Breast epithelium (tissue), 4 donors: ENCODE data around the gene MBD4. TPM values are rescaled to one million over a fixed set of nuclear protein-coding genes. Genes with fewer than 3 reads are reported as not detected.

Experiments
- DNase-seq, 2 donors: peaks; one replicate each; pipeline ENCODE4 v3.0.0-alpha.2; 2019; ENCODE audit warnings: low spot score in 2 of 2
- H3K27ac ChIP-seq, 2 donors: fragments of 200-600 bp; sonication (generic) in 1 of 2; one replicate each; pipeline ENCODE4 v1.5.1; 2016 to 2019; ENCODE audit warnings: mild to moderate bottlenecking in 1 of 2
- H3K27me3 ChIP-seq, 2 donors: fragments of 200-600 bp; sonication (generic) in 1 of 2; one replicate each; pipeline versions ENCODE4 v1.5.1 to v1.6.0; 2017 to 2019; ENCODE audit warnings: control low read depth in 1 of 2, mild to moderate bottlenecking in 1 of 2
- H3K36me3 ChIP-seq: fragments of 200-600 bp; one replicate; pipeline ENCODE4 v1.5.1; 2019
- H3K4me1 ChIP-seq, 2 donors: fragments of 200-600 bp; sonication (generic); one replicate each; pipeline ENCODE4 v1.5.1; 2016 to 2019; ENCODE audit warnings: control low read depth in 1 of 2
- H3K4me3 ChIP-seq, 3 donors: fragments of 200-600 bp; sonication (generic); 1 replicate in 2 of 3; 2 replicates in 1 of 3; pipeline ENCODE4 v1.5.1; 2016 to 2019; ENCODE audit warnings: mild to moderate bottlenecking in 3 of 3, moderate library complexity in 2 of 3
- H3K9me3 ChIP-seq, 2 donors: fragments of 200-600 bp; sonication (generic) in 1 of 2; one replicate each; pipeline ENCODE4 v1.5.1; 2016 to 2019; ENCODE audit warnings: control low read depth in 1 of 2
- POLR2A ChIP-seq: fragments of 450-650 bp; IDR thresholded peaks from one replicate; pipeline ENCODE4 v1.6.1; 2016; ENCODE audit warnings: antibody characterized with exemption, mild to moderate bottlenecking, moderate library complexity
- POLR2AphosphoS5 ChIP-seq, 3 donors: sonication (generic); formaldehyde crosslinking; IDR thresholded peaks; one replicate each; pipeline ENCODE4 v1.6.1; 2017; ENCODE audit warnings: antibody characterized with exemption in 3 of 3
- intact Hi-C: fragments of 100-400 bp; cut with DNase I; formaldehyde crosslinking; loops from one replicate; pipeline ENCODE4 v1.15.1; 2023; ENCODE audit warnings: low total_unique reads
- total RNA-seq, 3 donors: library from RNA; depleted of rRNA; stranded (reverse); fragments of >200 nt; gene quantifications; one replicate each; pipeline ENCODE4 v1.1.0, GENCODE V29; 2016
- TF ChIP-seq, protein P1 (sequence below), 3 donors: fragments of 450-650 bp; IDR thresholded peaks; one replicate each; pipeline ENCODE4 v1.5.1; 2016 to 2017; ENCODE audit warnings: antibody characterized with exemption in 3 of 3, mild to moderate bottlenecking in 3 of 3, moderate library complexity in 3 of 3

Gene MBD4
- total RNA-seq, 3 donors from 2014 or later: 29.8 to 41.6 (median 37.7) TPM

DNA sequence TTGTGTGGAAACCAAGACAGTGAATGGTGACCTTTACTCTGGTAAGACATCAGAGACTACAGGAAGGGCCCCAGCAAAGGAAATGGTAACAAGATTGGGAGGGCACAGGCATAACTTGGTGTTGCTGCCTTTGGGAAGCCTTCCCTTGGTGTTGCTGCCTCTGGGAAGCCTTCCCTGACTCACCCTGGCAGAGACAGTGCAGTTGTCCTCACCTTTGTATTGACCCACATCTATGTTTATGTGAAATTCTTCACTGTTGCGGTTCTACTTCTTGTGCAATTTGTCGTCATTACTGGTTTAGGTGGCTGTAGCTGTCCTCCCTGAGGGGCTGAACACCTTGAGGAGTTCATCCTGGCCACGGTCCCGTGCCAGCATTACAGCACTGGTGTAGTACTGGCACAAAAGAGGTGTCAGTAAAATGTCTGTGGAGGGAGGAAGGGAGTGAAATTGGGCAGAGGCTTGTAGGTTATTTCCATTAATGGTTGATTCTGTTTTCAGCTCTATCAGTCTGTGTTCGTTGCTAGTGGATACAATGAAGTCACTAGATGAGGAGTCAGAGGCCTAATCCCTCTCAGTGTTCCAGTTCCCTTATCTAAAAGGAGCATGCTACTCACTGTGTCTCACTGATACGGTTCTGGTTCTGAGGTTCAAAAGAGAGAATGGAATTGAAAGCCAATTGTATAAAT, 21.9 kb upstream of the MBD4 start:
- Histone ChIP-seq H3K27ac (peak overlapping the region in 1 of 2 donors; percentile 4), H3K9me3 (no peaks in the 10 kb centered on the region), H3K4me1 (no peaks in the 10 kb centered on the region), H3K4me3 (no peak overlapping the region), H3K36me3 (no peaks in the 10 kb centered on the region), H3K27me3 (no peaks in the 10 kb centered on the region)
- intact Hi-C loops: no loop called here
- peak in 1 of 2 donors; percentile 42 for DNase-seq
- TF ChIP-seq, protein P1, sequence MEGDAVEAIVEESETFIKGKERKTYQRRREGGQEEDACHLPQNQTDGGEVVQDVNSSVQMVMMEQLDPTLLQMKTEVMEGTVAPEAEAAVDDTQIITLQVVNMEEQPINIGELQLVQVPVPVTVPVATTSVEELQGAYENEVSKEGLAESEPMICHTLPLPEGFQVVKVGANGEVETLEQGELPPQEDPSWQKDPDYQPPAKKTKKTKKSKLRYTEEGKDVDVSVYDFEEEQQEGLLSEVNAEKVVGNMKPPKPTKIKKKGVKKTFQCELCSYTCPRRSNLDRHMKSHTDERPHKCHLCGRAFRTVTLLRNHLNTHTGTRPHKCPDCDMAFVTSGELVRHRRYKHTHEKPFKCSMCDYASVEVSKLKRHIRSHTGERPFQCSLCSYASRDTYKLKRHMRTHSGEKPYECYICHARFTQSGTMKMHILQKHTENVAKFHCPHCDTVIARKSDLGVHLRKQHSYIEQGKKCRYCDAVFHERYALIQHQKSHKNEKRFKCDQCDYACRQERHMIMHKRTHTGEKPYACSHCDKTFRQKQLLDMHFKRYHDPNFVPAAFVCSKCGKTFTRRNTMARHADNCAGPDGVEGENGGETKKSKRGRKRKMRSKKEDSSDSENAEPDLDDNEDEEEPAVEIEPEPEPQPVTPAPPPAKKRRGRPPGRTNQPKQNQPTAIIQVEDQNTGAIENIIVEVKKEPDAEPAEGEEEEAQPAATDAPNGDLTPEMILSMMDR (IDR thresholded peaks at IDR 0.05): no peak
- TF ChIP-seq POLR2AphosphoS5 (IDR thresholded peaks at IDR 0.05): peak in 1 of 3 donors; percentile 22
- no peak for TF ChIP-seq POLR2A

DNA sequence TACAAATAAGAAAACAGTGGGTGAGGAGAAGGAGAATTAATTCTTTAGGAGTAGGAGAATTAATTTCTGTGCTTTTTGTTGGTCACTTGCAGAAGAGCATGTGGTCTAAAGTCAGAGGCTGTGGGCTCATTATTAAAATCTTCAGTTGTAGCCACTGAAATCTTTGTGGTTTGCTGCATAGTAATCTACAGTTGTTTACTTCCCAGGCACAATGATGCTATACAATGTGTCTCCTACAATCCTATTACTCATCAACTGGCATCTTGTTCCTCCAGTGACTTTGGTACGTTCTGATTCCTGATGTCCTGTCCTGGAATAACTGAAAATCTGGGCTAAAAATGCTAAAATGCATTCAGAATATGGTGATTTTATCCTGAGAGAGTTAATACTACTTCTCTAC, 21.3 kb upstream of the MBD4 start:
- H3K4me1 ChIP-seq: no peaks in the 10 kb centered on the region
- H3K27me3 ChIP-seq: no peaks in the 10 kb centered on the region
- intact Hi-C loops: no loop called here
- no peak overlapping the region for H3K4me3 ChIP-seq
- H3K27ac ChIP-seq: peak overlapping the region in 1 of 2 donors; percentile 4
- H3K36me3 ChIP-seq: no peaks in the 10 kb centered on the region
- TF ChIP-seq POLR2A (no peak), POLR2AphosphoS5 (IDR thresholded peaks at IDR 0.05) (no peak)
- TF ChIP-seq, protein P1 (IDR thresholded peaks at IDR 0.05): no peak
- no peaks in the 10 kb centered on the region for H3K9me3 ChIP-seq
- DNase-seq: no peak

DNA sequence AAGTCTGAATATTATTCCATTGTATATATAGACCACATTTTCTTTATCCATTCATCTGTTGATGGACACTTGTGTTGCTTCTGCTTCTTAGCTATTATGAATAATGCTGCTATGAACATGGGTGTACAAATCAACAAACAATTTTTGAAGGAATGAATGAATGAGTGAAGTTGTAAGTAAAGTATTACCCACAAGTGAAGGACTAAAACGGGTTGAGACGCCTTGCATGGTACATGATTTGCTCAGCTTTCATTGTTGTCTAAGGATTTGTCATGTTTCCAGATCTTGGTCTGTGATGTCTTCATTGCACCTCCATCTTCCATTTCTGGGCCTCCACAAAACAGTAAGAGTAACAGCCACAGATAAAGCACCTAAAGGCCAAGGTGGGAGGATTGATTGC, 20.8 kb upstream of the MBD4 start:
- DNase-seq: no peak
- Histone ChIP-seq H3K36me3 (no peaks in the 10 kb centered on the region), H3K27me3 (no peaks in the 10 kb centered on the region), H3K4me1 (no peaks in the 10 kb centered on the region), H3K9me3 (no peaks in the 10 kb centered on the region), H3K4me3 (no peak overlapping the region), H3K27ac (no peak overlapping the region)
- intact Hi-C loops: no loop called here
- no peak for TF ChIP-seq POLR2AphosphoS5 (IDR thresholded peaks at IDR 0.05)

DNA sequence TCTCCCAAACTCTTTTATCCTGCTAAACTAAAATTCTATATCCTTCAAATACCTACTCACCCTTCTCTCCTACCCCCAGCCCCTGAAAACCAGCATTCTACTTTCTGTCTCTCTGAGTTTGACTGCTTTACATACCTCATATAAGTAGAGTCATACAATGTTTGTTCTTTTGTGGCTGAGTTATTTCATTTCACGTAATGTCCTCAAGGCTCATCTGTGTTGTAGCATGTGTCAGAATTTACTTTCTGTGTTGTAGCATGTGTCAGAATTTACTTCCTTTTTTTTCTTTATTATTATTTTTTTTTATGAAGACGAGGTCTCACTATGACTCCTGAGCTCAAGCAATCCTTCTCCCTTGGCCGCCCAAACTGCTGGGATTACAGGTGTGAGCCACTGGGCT, 20.4 kb upstream of the MBD4 start:
- no peak for TF ChIP-seq POLR2AphosphoS5 (IDR thresholded peaks at IDR 0.05)
- TF ChIP-seq POLR2A: no peak
- TF ChIP-seq, protein P1 (IDR thresholded peaks at IDR 0.05): no peak
- H3K36me3 ChIP-seq: no peaks in the 10 kb centered on the region

DNA sequence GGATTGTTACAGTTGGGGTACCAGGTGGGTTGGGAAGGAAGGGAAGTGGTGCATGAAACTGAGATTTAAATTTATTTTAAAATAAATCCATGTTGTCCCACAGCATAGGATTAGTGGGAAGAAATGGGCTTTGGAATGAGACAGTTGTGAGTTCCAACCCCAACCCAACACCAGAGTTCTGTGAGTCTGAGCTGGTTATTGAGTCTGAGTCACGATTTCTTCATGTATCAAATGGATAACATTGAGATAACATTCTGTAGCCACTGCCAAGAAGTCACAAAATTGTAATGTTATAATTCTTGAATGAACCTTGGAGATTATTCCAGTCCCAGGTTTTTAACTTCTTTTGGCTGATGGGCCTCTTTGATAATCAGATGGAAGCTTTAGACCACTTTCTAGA, 14.0 kb upstream of the MBD4 start:
- no peaks in the 10 kb centered on the region for H3K27me3 ChIP-seq
- no peaks in the 10 kb centered on the region for H3K36me3 ChIP-seq
- DNase-seq: no peak
- H3K9me3 ChIP-seq: no peaks in the 10 kb centered on the region
- intact Hi-C loops: no loop called here
- H3K4me3 ChIP-seq: no peak overlapping the region
- no peak overlapping the region for H3K27ac ChIP-seq
- no peak for TF ChIP-seq POLR2A
- TF ChIP-seq, protein P1 (IDR thresholded peaks at IDR 0.05): no peak
- TF ChIP-seq POLR2AphosphoS5 (IDR thresholded peaks at IDR 0.05): no peak
- H3K4me1 ChIP-seq: no peaks in the 10 kb centered on the region

More for the DNA sequence above, 20.4 kb upstream of the MBD4 start:
- Histone ChIP-seq H3K4me3 (no peak overlapping the region), H3K27ac (no peak overlapping the region), H3K27me3 (no peaks in the 10 kb centered on the region), H3K9me3 (no peaks in the 10 kb centered on the region), H3K4me1 (no peaks in the 10 kb centered on the region)
- no peak for DNase-seq
- intact Hi-C loops: no loop called here
